GM23338 (cell line): Measurements from ENCODE around the gene BPI. TPM values are rescaled to one million over a fixed set of nuclear protein-coding genes. Genes with fewer than 3 reads are reported as not detected.

ENCODE experiments used
- ATAC-seq: fragments of 200-7000 bp; cut with Tn5 transposase; 3 replicates; pipeline ENCODE4 v1.9.1; 2020
- DNase-seq: peaks from one replicate; pipeline ENCODE4 v3.0.0-alpha.2; 2015; ENCODE audit warnings: low spot score
- H2AFZ ChIP-seq: fragments of 200-600 bp; sonication (generic); 2 replicates; pipeline ENCODE4 v1.8.0; 2016; ENCODE audit warnings: antibody characterized with exemption, mild to moderate bottlenecking, moderate library complexity
- H3F3A ChIP-seq: fragments of 200-600 bp; sonication (generic); replicated peaks from 2 replicates; pipeline ENCODE4 v1.8.0; 2017; ENCODE audit warnings: antibody characterized with exemption, mixed run types, low read depth
- H3K27ac ChIP-seq: fragments of 200-600 bp; sonication (generic); 2 replicates; pipeline ENCODE4 v1.6.1; 2016; ENCODE audit warnings: low read depth
- H3K27me3 ChIP-seq: fragments of 200-600 bp; sonication (generic); 2 replicates; pipeline ENCODE4 v1.8.0; 2016; ENCODE audit warnings: mild to moderate bottlenecking, mixed run types, moderate library complexity; ENCODE audit not compliant: insufficient read depth
- H3K36me3 ChIP-seq: fragments of 200-600 bp; sonication (generic); 2 replicates; pipeline ENCODE4 v1.8.0; 2016; ENCODE audit warnings: mild to moderate bottlenecking; ENCODE audit not compliant: insufficient read depth
- H3K4me1 ChIP-seq: fragments of 200-600 bp; sonication (generic); 2 replicates; pipeline ENCODE4 v1.8.0; 2016; ENCODE audit warnings: mild to moderate bottlenecking, moderate library complexity; ENCODE audit not compliant: insufficient read depth
- H3K4me2 ChIP-seq: fragments of 200-600 bp; sonication (generic); 2 replicates; pipeline ENCODE4 v1.7.1; 2017; ENCODE audit warnings: mixed run types
- H3K4me3 ChIP-seq: fragments of 200-600 bp; sonication (generic); 2 replicates; pipeline ENCODE4 v1.6.1; 2016; ENCODE audit warnings: mixed run types
- H3K79me2 ChIP-seq: fragments of 200-600 bp; sonication (generic); replicated peaks from 2 replicates; pipeline ENCODE4 v1.8.0; 2017; ENCODE audit warnings: mild to moderate bottlenecking; ENCODE audit not compliant: insufficient read depth
- H3K9me2 ChIP-seq: fragments of 200-600 bp; sonication (generic); 2 replicates; pipeline ENCODE4 v1.8.0; 2017; ENCODE audit not compliant: insufficient read depth
- H4K20me1 ChIP-seq: fragments of 200-600 bp; sonication (generic); replicated peaks from 2 replicates; pipeline ENCODE4 v1.8.0; 2017; ENCODE audit warnings: mild to moderate bottlenecking; ENCODE audit not compliant: insufficient read depth
- H3K27ac Mint-ChIP-seq: 2 replicates; pipeline ENCODE4 v1.8.0; 2020; ENCODE audit warnings: inconsistent platforms, mild to moderate bottlenecking, moderate library complexity, mixed read lengths
- H3K27me3 Mint-ChIP-seq: 3 replicates; pipeline ENCODE4 v1.8.0; 2022; ENCODE audit warnings: low read depth, mild to moderate bottlenecking, moderate library complexity, mixed read lengths, inconsistent platforms; ENCODE audit not compliant: insufficient read depth, poor library complexity
- H3K36me3 Mint-ChIP-seq: 3 replicates; pipeline ENCODE4 v1.8.0; 2021; ENCODE audit warnings: low read depth, mild to moderate bottlenecking, inconsistent platforms, moderate library complexity, mixed read lengths
- H3K4me1 Mint-ChIP-seq: 3 replicates; pipeline ENCODE4 v1.8.0; 2020; ENCODE audit warnings: mild to moderate bottlenecking, inconsistent platforms, mixed read lengths
- H3K4me3 Mint-ChIP-seq: 3 replicates; pipeline ENCODE4 v1.8.0; 2021; ENCODE audit warnings: moderate library complexity, mild to moderate bottlenecking, inconsistent platforms, mixed read lengths
- H3K9me3 Mint-ChIP-seq: 3 replicates; pipeline ENCODE4 v1.8.0; 2020; ENCODE audit warnings: moderate library complexity, mild to moderate bottlenecking, inconsistent platforms, mixed read lengths
- CREB1 ChIP-seq: fragments of 250-450 bp; sonication (Bioruptor Pico); IDR thresholded peaks from 2 replicates; pipeline ENCODE4 v1.5.0; 2020; ENCODE audit warnings: low read depth, mild to moderate bottlenecking, moderate library complexity
- EZH2 ChIP-seq: fragments of 200-600 bp; sonication (generic); IDR thresholded peaks from one replicate; pipeline ENCODE4 v1.8.0; 2017; ENCODE audit warnings: antibody characterized with exemption, mild to moderate bottlenecking, low read depth; ENCODE audit not compliant: unreplicated experiment
- EZH2phosphoT487 ChIP-seq: fragments of 200-600 bp; sonication (generic); IDR thresholded peaks from one replicate; pipeline ENCODE4 v1.8.1; 2018; ENCODE audit warnings: antibody characterized with exemption; ENCODE audit not compliant: unreplicated experiment
- JUNB ChIP-seq: IDR thresholded peaks from one replicate; pipeline ENCODE4 v1.6.1; 2016; ENCODE audit warnings: antibody characterized with exemption; ENCODE audit not compliant: unreplicated experiment
- NANOG ChIP-seq: IDR thresholded peaks from 2 replicates; pipeline ENCODE4 v1.6.1; 2016; ENCODE audit warnings: antibody characterized with exemption, borderline replicate concordance
- POLR2AphosphoS5 ChIP-seq: IDR thresholded peaks from 2 replicates; pipeline ENCODE4 v1.6.1; 2016; ENCODE audit warnings: antibody characterized with exemption, low read depth
- STAT1 ChIP-seq: IDR thresholded peaks from one replicate; pipeline ENCODE4 v1.6.1; 2016; ENCODE audit warnings: antibody characterized with exemption; ENCODE audit not compliant: unreplicated experiment
- ZNF114 ChIP-seq: fragments of 250-450 bp; sonication (Bioruptor Pico); IDR thresholded peaks from 2 replicates; pipeline ENCODE4 v1.5.0; 2020; ENCODE audit warnings: mild to moderate bottlenecking, moderate library complexity
- ZNF331 ChIP-seq: fragments of 250-450 bp; sonication (Bioruptor Pico); IDR thresholded peaks from 2 replicates; pipeline ENCODE4 v1.5.0; 2020; ENCODE audit warnings: low read depth, mild to moderate bottlenecking, moderate library complexity
- polyA plus RNA-seq: library from polyadenylated mRNA; unstranded; fragments of >200 nt; fragmentation: Nextera tagmentation; extraction: Ambion mirVana; gene quantifications from 2 replicates; pipeline ENCODE4 v1.2.1, GENCODE V29; 2016
- total RNA-seq: library from RNA; depleted of rRNA; stranded (reverse); fragments of >200 nt; shearing (Covaris generic); gene quantifications from 2 replicates; pipeline ENCODE4 v1.2.3, GENCODE V29; 2014
- TF ChIP-seq, protein P1 (sequence below), 2 experiments: fragments of 200-600 bp in 1 of 2; sonication (generic) in 1 of 2; conservative IDR thresholded peaks; 2 replicates each; pipeline versions ENCODE4 v1.5.1 to v1.6.1; 2016 to 2017; ENCODE audit warnings: antibody characterized with exemption in 2 of 2, low read depth in 2 of 2, mild to moderate bottlenecking in 2 of 2, moderate library complexity in 1 of 2
- TF ChIP-seq, protein P2 (sequence below): fragments of 250-450 bp; sonication (Bioruptor Pico); IDR thresholded peaks from 2 replicates; pipeline ENCODE4 v1.5.0; 2020; ENCODE audit warnings: mild to moderate bottlenecking, moderate library complexity
- TF ChIP-seq, protein P3 (sequence below): IDR thresholded peaks from 2 replicates; pipeline ENCODE4 v1.6.1; 2016; ENCODE audit warnings: antibody characterized with exemption

The BPI gene
- total and polyA plus RNA-seq, 2 experiments from 2014 or later, result not detected

DNA sequence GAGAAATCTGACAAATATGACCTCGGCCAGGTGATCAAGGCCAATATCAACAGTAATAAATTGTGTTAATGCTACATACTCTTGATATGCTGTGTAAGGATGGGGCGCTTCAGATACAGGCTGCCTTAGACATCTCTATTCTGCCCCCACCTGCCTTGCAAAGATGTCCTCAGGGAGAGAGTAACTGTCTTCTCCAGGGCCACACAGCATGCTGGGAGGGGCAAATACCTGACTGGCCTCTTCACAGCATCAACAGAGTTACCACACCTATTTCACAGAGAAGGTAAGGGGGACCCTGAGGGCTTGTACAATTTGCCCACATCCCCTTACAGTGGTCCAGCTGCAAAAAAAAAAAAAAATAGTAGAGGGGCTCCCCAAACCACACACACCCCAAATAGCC, 26.3 kb upstream of the BPI start:
- peaks cover 2% of the 10 kb centered on the region; the same call in 1 of the 3 replicates for H3K4me1 Mint-ChIP-seq
- Histone ChIP-seq H3K27ac (no peak overlapping the region), H3K4me2 (no peak overlapping the region), H2AFZ (peak overlapping the region; percentile 90), H4K20me1 (no peaks in the 10 kb centered on the region), H3K79me2 (no peaks in the 10 kb centered on the region), H3K9me2 (no peaks in the 10 kb centered on the region), H3K4me3 (no peak overlapping the region), H3F3A (no peaks in the 10 kb centered on the region), H3K4me1 (no peaks in the 10 kb centered on the region), H3K36me3 (no peaks in the 10 kb centered on the region), H3K27me3 (no peaks in the 10 kb centered on the region)
- H3K9me3 Mint-ChIP-seq, result peaks cover 12% of the 10 kb centered on the region
- H3K4me3 Mint-ChIP-seq, result no peak overlapping the region
- DNase-seq (no peak), ATAC-seq (no peak)
- TF ChIP-seq POLR2AphosphoS5 (no peak), EZH2 (no peak), ZNF114 (CRISPR knock-in tag) (no peak), JUNB (no peak), STAT1 (no peak), ZNF331 (CRISPR knock-in tag) (no peak), NANOG (no peak), CREB1 (CRISPR knock-in tag) (no peak), EZH2phosphoT487 (no peak)
- TF ChIP-seq, protein P1, sequence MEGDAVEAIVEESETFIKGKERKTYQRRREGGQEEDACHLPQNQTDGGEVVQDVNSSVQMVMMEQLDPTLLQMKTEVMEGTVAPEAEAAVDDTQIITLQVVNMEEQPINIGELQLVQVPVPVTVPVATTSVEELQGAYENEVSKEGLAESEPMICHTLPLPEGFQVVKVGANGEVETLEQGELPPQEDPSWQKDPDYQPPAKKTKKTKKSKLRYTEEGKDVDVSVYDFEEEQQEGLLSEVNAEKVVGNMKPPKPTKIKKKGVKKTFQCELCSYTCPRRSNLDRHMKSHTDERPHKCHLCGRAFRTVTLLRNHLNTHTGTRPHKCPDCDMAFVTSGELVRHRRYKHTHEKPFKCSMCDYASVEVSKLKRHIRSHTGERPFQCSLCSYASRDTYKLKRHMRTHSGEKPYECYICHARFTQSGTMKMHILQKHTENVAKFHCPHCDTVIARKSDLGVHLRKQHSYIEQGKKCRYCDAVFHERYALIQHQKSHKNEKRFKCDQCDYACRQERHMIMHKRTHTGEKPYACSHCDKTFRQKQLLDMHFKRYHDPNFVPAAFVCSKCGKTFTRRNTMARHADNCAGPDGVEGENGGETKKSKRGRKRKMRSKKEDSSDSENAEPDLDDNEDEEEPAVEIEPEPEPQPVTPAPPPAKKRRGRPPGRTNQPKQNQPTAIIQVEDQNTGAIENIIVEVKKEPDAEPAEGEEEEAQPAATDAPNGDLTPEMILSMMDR (conservative IDR thresholded peaks at IDR 0.05; ENCODE audit: low read depth in 2 of 2), result no peak
- TF ChIP-seq, protein P2, sequence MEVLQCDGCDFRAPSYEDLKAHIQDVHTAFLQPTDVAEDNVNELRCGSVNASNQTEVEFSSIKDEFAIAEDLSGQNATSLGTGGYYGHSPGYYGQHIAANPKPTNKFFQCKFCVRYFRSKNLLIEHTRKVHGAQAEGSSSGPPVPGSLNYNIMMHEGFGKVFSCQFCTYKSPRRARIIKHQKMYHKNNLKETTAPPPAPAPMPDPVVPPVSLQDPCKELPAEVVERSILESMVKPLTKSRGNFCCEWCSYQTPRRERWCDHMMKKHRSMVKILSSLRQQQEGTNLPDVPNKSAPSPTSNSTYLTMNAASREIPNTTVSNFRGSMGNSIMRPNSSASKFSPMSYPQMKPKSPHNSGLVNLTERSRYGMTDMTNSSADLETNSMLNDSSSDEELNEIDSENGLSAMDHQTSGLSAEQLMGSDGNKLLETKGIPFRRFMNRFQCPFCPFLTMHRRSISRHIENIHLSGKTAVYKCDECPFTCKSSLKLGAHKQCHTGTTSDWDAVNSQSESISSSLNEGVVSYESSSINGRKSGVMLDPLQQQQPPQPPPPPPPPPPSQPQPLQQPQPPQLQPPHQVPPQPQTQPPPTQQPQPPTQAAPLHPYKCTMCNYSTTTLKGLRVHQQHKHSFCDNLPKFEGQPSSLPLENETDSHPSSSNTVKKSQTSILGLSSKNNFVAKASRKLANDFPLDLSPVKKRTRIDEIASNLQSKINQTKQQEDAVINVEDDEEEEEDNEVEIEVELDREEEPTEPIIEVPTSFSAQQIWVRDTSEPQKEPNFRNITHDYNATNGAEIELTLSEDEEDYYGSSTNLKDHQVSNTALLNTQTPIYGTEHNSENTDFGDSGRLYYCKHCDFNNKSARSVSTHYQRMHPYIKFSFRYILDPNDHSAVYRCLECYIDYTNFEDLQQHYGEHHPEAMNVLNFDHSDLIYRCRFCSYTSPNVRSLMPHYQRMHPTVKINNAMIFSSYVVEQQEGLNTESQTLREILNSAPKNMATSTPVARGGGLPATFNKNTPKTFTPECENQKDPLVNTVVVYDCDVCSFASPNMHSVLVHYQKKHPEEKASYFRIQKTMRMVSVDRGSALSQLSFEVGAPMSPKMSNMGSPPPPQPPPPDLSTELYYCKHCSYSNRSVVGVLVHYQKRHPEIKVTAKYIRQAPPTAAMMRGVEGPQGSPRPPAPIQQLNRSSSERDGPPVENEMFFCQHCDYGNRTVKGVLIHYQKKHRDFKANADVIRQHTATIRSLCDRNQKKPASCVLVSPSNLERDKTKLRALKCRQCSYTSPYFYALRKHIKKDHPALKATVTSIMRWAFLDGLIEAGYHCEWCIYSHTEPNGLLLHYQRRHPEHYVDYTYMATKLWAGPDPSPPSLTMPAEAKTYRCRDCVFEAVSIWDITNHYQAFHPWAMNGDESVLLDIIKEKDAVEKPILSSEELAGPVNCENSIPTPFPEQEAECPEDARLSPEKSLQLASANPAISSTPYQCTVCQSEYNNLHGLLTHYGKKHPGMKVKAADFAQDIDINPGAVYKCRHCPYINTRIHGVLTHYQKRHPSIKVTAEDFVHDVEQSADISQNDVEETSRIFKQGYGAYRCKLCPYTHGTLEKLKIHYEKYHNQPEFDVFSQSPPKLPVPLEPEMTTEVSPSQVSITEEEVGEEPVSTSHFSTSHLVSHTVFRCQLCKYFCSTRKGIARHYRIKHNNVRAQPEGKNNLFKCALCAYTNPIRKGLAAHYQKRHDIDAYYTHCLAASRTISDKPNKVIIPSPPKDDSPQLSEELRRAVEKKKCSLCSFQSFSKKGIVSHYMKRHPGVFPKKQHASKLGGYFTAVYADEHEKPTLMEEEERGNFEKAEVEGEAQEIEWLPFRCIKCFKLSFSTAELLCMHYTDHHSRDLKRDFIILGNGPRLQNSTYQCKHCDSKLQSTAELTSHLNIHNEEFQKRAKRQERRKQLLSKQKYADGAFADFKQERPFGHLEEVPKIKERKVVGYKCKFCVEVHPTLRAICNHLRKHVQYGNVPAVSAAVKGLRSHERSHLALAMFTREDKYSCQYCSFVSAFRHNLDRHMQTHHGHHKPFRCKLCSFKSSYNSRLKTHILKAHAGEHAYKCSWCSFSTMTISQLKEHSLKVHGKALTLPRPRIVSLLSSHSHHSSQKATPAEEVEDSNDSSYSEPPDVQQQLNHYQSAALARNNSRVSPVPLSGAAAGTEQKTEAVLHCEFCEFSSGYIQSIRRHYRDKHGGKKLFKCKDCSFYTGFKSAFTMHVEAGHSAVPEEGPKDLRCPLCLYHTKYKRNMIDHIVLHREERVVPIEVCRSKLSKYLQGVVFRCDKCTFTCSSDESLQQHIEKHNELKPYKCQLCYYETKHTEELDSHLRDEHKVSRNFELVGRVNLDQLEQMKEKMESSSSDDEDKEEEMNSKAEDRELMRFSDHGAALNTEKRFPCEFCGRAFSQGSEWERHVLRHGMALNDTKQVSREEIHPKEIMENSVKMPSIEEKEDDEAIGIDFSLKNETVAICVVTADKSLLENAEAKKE (CRISPR knock-in tag), result no peak
- TF ChIP-seq, protein P3, sequence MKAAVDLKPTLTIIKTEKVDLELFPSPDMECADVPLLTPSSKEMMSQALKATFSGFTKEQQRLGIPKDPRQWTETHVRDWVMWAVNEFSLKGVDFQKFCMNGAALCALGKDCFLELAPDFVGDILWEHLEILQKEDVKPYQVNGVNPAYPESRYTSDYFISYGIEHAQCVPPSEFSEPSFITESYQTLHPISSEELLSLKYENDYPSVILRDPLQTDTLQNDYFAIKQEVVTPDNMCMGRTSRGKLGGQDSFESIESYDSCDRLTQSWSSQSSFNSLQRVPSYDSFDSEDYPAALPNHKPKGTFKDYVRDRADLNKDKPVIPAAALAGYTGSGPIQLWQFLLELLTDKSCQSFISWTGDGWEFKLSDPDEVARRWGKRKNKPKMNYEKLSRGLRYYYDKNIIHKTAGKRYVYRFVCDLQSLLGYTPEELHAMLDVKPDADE, result no peak
- H3K27ac Mint-ChIP-seq, result no peak overlapping the region
- peaks cover 10% of the 10 kb centered on the region for H3K27me3 Mint-ChIP-seq
- no peaks in the 10 kb centered on the region; the same call in 2 of the 3 replicates for H3K36me3 Mint-ChIP-seq
